Measurements from ENCODE around the gene ATG7.

- TF ChIP-seq CTCF (IDR thresholded peaks at IDR 0.05) (no peak), POLR2A (IDR thresholded peaks at IDR 0.05) (no peak)
These were observed 306.0 kb downstream of the ATG7 start for GRCh38 chr3:11578169-11578568.

Data from thyroid gland (tissue), 4 donors.